ENCODE results near the gene PPP1R3F. TPM values are rescaled to one million over a fixed set of nuclear protein-coding genes. Genes with fewer than 3 reads are reported as not detected.

The PPP1R3F gene
- total RNA-seq, result 14.4 TPM

- DNase-seq, result no peak
These were observed at the start of gene PPP1R3F for GRCh38 chrX:49269767-49270248. TSS of gene PPP1R3F (plus strand) at chrX:49269793. CDS start at chrX:49269870, 77 bp downstream.

GRCh38 chrX:49220100-49220499 lies 49.5 kb upstream of the PPP1R3F start:
- DNase-seq, result no peak

GRCh38 chrX:49221868-49222267 lies 47.7 kb upstream of the PPP1R3F start:
- no peak for DNase-seq

- no peak for DNase-seq
These were observed 43.7 kb upstream of the PPP1R3F start for GRCh38 chrX:49225858-49226257.

GRCh38 chrX:49226946-49227345 lies 42.6 kb upstream of the PPP1R3F start:
- DNase-seq, result no peak

GRCh38 chrX:49227726-49228125 lies 41.9 kb upstream of the PPP1R3F start:
- DNase-seq, result no peak

- DNase-seq, result no peak
These were observed 41.4 kb upstream of the PPP1R3F start for GRCh38 chrX:49228185-49228584.

- DNase-seq, result peak; percentile 10
These were observed 38.9 kb upstream of the PPP1R3F start for GRCh38 chrX:49230500-49231232.

GRCh38 chrX:49231333-49232000 lies 38.1 kb upstream of the PPP1R3F start:
- no peak for DNase-seq

- no peak for DNase-seq
These were observed 37.1 kb upstream of the PPP1R3F start for GRCh38 chrX:49232525-49232924.

GRCh38 chrX:49233176-49233575 lies 36.4 kb upstream of the PPP1R3F start, which contains the start of gene CACNA1F:
TSS of gene CACNA1F (minus strand) at chrX:49233340. CDS start at chrX:49233309, 31 bp downstream.
- no peak for DNase-seq

GRCh38 chrX:49233887-49234555 lies 35.6 kb upstream of the PPP1R3F start:
- DNase-seq, result no peak

- DNase-seq, result no peak
These were observed 32.5 kb upstream of the PPP1R3F start for GRCh38 chrX:49237060-49237459.

- DNase-seq, result no peak
These were observed 30.9 kb upstream of the PPP1R3F start for GRCh38 chrX:49238735-49239134.

- no peak for DNase-seq
These were observed 27.0 kb upstream of the PPP1R3F start for GRCh38 chrX:49242545-49243066.

GRCh38 chrX:49243166-49243565 lies 26.4 kb upstream of the PPP1R3F start:
- no peak for DNase-seq

GRCh38 chrX:49244207-49244606 lies 25.4 kb upstream of the PPP1R3F start:
- DNase-seq, result no peak

GRCh38 chrX:49246541-49246940 lies 23.1 kb upstream of the PPP1R3F start:
- no peak for DNase-seq

GRCh38 chrX:49247346-49247745 lies 22.2 kb upstream of the PPP1R3F start:
- no peak for DNase-seq

GRCh38 chrX:49247916-49248811 lies 21.4 kb upstream of the PPP1R3F start:
- peak; percentile 52 for DNase-seq

- no peak for DNase-seq
These were observed 20.5 kb upstream of the PPP1R3F start for GRCh38 chrX:49249071-49249470.

GRCh38 chrX:49249616-49250015 lies 20.0 kb upstream of the PPP1R3F start:
- no peak for DNase-seq
